GM21825 (cell line): ENCODE measurements around the gene DALRD3.
A peak's percentile ranks its signal among the peaks of the same experiment; 100 is the strongest.
"Not testable (repeated sequence)": the region's sequence is repeated elsewhere in the genome, so short reads cannot be mapped to it uniquely, and the experiment has no call there.

ENCODE experiments used
- ATAC-seq: cut with Tn5 transposase; IDR thresholded peaks from one replicate; pipeline ENCODE4 v1.9.1; 2021; ENCODE audit warnings: mild to moderate bottlenecking, moderate library complexity; ENCODE audit not compliant: unreplicated experiment

Gene DALRD3

GRCh38 chr3:49021813-49022687, 3.7 kb upstream of the DALRD3 start, which contains the start of gene NDUFAF3:
NDUFAF3 (plus strand) TSS chr3:49022121; CDS start chr3:49022145, 24 bp downstream.
- peak; percentile 47 for ATAC-seq

- peak; percentile 41 for ATAC-seq
Measured at GRCh38 chr3:49021213-49021812, 2.9 kb upstream of the DALRD3 start.

GRCh38 chr3:49020330-49021212, 2.2 kb upstream of the DALRD3 start:
- ATAC-seq, result peak; percentile 0

- no peak for ATAC-seq
Measured at GRCh38 chr3:49019941-49020329, 1.6 kb upstream of the DALRD3 start.

DNA sequence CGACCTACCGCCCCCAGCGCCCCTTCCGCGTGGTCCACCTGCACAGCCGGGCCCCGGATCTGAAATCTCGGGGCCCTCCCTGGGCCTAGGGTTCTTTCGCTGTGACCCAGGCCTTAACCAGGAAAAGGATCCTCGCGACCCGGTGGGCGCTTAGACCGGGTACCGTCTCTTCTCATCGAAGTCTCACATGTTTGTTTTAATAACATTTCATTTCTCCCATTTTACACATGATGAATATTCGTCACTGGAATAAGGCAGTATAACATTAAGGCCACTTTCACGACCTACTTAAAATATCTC, 277 bp upstream of the DALRD3 start:
- ATAC-seq, result no peak

- no peak for ATAC-seq
Measured at GRCh38 chr3:49017229-49017970, 980 bp downstream of the DALRD3 start.

- ATAC-seq, result no peak
Measured at GRCh38 chr3:49016414-49017228, 1.8 kb downstream of the DALRD3 start.

GRCh38 chr3:49015765-49016164, 2.6 kb downstream of the DALRD3 start:
- no peak for ATAC-seq

DNA sequence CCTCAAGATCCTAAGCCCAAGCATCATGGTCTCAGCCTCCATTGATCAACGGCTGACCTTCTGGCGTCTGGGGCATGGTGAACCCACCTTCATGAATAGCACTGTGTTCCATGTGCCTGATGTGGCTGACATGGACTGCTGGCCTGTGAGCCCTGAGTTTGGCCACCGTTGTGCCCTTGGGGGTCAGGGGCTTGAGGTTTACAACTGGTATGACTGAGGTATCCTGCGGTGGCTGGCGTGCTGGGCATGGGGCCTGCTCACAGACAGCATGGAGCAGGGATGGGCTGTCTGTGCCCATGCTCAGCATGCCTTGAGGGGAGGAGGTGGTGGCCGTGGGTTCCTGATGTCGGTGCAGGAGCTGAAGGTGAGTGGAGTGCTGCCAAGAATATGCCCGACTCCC, 3.3 kb downstream of the DALRD3 start:
- no peak for ATAC-seq

- ATAC-seq, result no peak
Measured at GRCh38 chr3:49013738-49014660, 4.4 kb downstream of the DALRD3 start.

- ATAC-seq, result no peak
Measured at GRCh38 chr3:49013113-49013737, 5.2 kb downstream of the DALRD3 start.

DNA sequence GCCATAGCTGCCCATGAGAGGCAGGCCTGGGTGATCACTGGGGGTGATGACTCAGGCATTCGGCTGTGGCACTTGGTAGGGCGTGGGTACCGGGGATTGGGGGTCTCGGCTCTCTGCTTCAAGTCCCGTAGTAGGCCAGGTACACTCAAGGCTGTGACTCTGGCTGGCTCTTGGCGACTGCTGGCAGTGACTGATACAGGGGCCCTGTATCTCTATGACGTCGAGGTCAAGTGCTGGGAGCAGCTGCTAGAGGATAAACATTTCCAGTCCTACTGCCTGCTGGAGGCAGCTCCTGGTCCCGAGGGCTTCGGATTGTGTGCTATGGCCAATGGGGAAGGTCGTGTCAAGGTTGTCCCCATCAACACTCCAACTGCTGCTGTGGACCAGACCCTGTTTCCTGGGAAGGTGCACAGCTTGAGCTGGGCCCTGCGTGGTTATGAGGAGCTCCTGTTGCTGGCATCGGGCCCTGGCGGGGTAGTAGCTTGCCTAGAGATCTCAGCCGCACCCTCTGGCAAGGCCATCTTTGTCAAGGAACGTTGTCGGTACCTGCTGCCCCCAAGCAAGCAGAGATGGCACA, 5.9 kb downstream of the DALRD3 start:
- ATAC-seq, result no peak

- no peak for ATAC-seq
Measured at GRCh38 chr3:49009396-49009795, 9.0 kb downstream of the DALRD3 start.

- not testable (repeated sequence) for ATAC-seq
Measured at GRCh38 chr3:49008627-49009026, 9.8 kb downstream of the DALRD3 start.

- peak; percentile 37 for ATAC-seq
Measured at GRCh38 chr3:49007771-49008528, 10.4 kb downstream of the DALRD3 start.

GRCh38 chr3:49007068-49007770, 11.2 kb downstream of the DALRD3 start, which contains the start of gene WDR6:
WDR6 (plus strand) TSS chr3:49007391; CDS start chr3:49007432, 41 bp downstream.
- ATAC-seq, result peak; percentile 87
